Measurements from ENCODE around the gene ZNF579. TPM values are rescaled to one million over a fixed set of nuclear protein-coding genes. Genes with fewer than 3 reads are reported as not detected.

ZNF579 gene
- total and polyA plus RNA-seq, 2 of the 13 experiments (the other 11 are each of a cell fraction or from before 2014, with no cell fraction given), result 2.1 to 2.9 TPM

- no peak for TF ChIP-seq ZNF318 (CRISPR knock-in tag; IDR thresholded peaks at IDR 0.05)
- no peak for TF ChIP-seq ZNF7 (CRISPR knock-in tag; IDR thresholded peaks at IDR 0.05)
- no peak for TF ChIP-seq BRF2 (CRISPR knock-in tag; IDR thresholded peaks at IDR 0.05)
- peak; percentile 57 for TF ChIP-seq SALL1 (CRISPR knock-in tag; IDR thresholded peaks at IDR 0.05)
- 0 out of 2 replicates have a peak, but pooled peaks have one; percentile 51 for TF ChIP-seq CBFB (CRISPR knock-in tag; IDR thresholded peaks at IDR 0.05)
- TF ChIP-seq SP2 (CRISPR knock-in tag; IDR thresholded peaks at IDR 0.05), result no peak; the same call in 1 of the 2 replicates
- no peak for TF ChIP-seq ZMYM2 (CRISPR knock-in tag; IDR thresholded peaks at IDR 0.05)
- no peak for TF ChIP-seq BRD4 (CRISPR knock-in tag; IDR thresholded peaks at IDR 0.05)
- no peak for TF ChIP-seq ZBTB43 (CRISPR knock-in tag; conservative IDR thresholded peaks at IDR 0.05)
- peak; percentile 45; the same call in 1 of the 2 replicates for TF ChIP-seq KDM5B (CRISPR knock-in tag; IDR thresholded peaks at IDR 0.05; ENCODE audit: borderline replicate concordance)
- no peak for TF ChIP-seq TIGD3 (CRISPR knock-in tag; IDR thresholded peaks at IDR 0.05; ENCODE audit: borderline replicate concordance)
- TF ChIP-seq ZFAT (CRISPR knock-in tag; conservative IDR thresholded peaks at IDR 0.05), result no peak
- TF ChIP-seq ETV6 (CRISPR knock-in tag; conservative IDR thresholded peaks at IDR 0.05), result no peak
- no peak for TF ChIP-seq MXD1 (CRISPR knock-in tag; IDR thresholded peaks at IDR 0.05)
- peak; percentile 94 for TF ChIP-seq GABPB1 (CRISPR knock-in tag; IDR thresholded peaks at IDR 0.05)
- TF ChIP-seq ZSCAN30 (CRISPR knock-in tag; IDR thresholded peaks at IDR 0.05), result 0 out of 2 replicates have a peak, but pooled peaks have one; percentile 27
- no peak; the same call in 1 of the 2 replicates for TF ChIP-seq RCOR2 (CRISPR knock-in tag; IDR thresholded peaks at IDR 0.05)
- no peak for TF ChIP-seq U2AF1 (optimal IDR thresholded peaks at IDR 0.05; ENCODE audit: low read depth, low read length)
- no peak for TF ChIP-seq HNRNPH1 (optimal IDR thresholded peaks at IDR 0.05; ENCODE audit: low read depth, low read length)
Observed at GRCh38 chr19:55580628-55581144, at the start of gene ZNF579 (continued).
